Activated T-helper 1 cell treated with anti-CD3 and anti-CD28 coated beads, Interleukin-12 subunit alpha, Interleukin-12 subunit beta, Interleukin-2, Interleukin-4 antibody, amounts not matched to agents 30 ng/mL and 10 ng/mL and 1 ng/mL, durations not matched to agents 14 hours and 24 hours and 36 hours (primary cell): ENCODE measurements around the gene LYST. TPM values are rescaled to one million over a fixed set of nuclear protein-coding genes. Genes with fewer than 3 reads are reported as not detected.
A peak's percentile ranks its signal among the peaks of the same experiment; 100 is the strongest.

Experiments
- DNase-seq: peaks from one replicate; pipeline ENCODE4 v3.0.0; 2021; ENCODE audit warnings: low spot score
- H3K27ac Mint-ChIP-seq: one replicate; pipeline ENCODE4 v1.8.0; 2021; ENCODE audit warnings: mild to moderate bottlenecking, mixed read lengths
- H3K27me3 Mint-ChIP-seq: one replicate; pipeline ENCODE4 v1.8.0; 2022; ENCODE audit warnings: mild to moderate bottlenecking, moderate library complexity, mixed read lengths; ENCODE audit not compliant: insufficient read depth
- H3K36me3 Mint-ChIP-seq: one replicate; pipeline ENCODE4 v1.8.0; 2021; ENCODE audit warnings: low read depth, mixed read lengths
- H3K4me1 Mint-ChIP-seq: one replicate; pipeline ENCODE4 v1.8.0; 2021; ENCODE audit warnings: low read depth, mixed read lengths
- H3K4me3 Mint-ChIP-seq: one replicate; pipeline ENCODE4 v1.8.0; 2021; ENCODE audit warnings: mild to moderate bottlenecking, moderate library complexity, mixed read lengths
- H3K9me3 Mint-ChIP-seq: one replicate; pipeline ENCODE4 v1.8.0; 2021; ENCODE audit warnings: mixed read lengths
- intact Hi-C: fragments of 100-400 bp; cut with micrococcal nuclease; formaldehyde crosslinking; loops from one replicate; pipeline ENCODE4 v1.15.1; 2024
- total RNA-seq: library from RNA; stranded (reverse); gene quantifications from 2 replicates; pipeline ENCODE4 v1.2.3, GENCODE V29; 2022

The LYST gene
- total RNA-seq, 1 donor from 2014 or later, result 145 TPM

DNA sequence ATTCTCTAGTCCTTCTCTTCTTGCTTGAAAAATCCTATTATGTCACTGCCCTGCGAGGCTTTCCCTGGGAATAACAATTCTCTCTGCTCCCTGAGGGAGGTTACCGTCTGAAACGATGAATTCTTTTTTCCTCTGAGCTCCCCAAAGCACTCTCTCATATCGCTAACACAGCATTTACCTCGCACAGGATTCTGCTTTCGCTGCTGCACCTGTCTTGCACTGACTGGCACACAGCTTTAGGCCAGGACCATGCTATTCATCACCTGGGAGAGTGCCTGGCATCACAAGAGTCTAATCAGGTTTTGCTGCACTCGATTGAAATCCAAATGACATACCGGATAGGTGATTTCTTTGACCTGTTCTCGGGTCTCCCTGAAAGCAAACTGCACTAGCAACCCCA, 164.3 kb downstream of the LYST start:
- intact Hi-C loops, result no loop called here
- Mint-ChIP-seq H3K36me3 (peaks cover 56% of the 10 kb centered on the region), H3K27ac (no peak overlapping the region), H3K27me3 (no peaks in the 10 kb centered on the region), H3K4me3 (no peak overlapping the region), H3K4me1 (peaks cover 10% of the 10 kb centered on the region), H3K9me3 (no peaks in the 10 kb centered on the region)
- DNase-seq, result no peak

DNA sequence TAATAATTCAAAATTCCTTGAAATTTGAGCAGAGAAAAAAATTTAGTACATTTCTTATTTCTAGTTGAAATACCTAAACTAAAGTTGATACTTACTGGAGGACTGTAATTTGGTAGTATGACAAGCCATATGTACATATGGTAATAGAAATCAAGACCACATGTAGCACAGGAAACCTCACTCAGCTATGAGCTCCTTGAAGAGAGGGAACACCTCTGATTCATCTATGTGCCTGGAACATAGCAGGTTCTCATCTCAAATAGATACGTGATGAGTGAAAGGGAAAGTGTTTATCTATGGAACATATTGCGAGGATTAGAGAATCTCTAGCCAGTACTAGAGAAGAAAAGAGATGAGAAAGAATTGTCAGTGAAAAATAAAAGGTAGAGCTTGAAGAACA, 169.2 kb downstream of the LYST start:
- no peak overlapping the region for H3K4me3 Mint-ChIP-seq
- no peaks in the 10 kb centered on the region for H3K27me3 Mint-ChIP-seq
- peak overlapping the region; percentile 91 for H3K27ac Mint-ChIP-seq
- H3K36me3 Mint-ChIP-seq, result peaks cover 65% of the 10 kb centered on the region
- peaks cover 20% of the 10 kb centered on the region for H3K4me1 Mint-ChIP-seq
- intact Hi-C loops, result loop anchor here (1.0 to 5.0 kb wide), 7 partner anchors 55 to 370 kb away; partner anchors contain the start of genes ARID4B, B3GALNT2, GGPS1 and LYST
- H3K9me3 Mint-ChIP-seq, result no peaks in the 10 kb centered on the region
- no peak for DNase-seq

GRCh38 chr1:235689356-235689755, 177.3 kb downstream of the LYST start:
- DNase-seq, result no peak
- Mint-ChIP-seq H3K4me3 (no peak overlapping the region), H3K27me3 (no peaks in the 10 kb centered on the region), H3K36me3 (peaks cover 39% of the 10 kb centered on the region), H3K9me3 (no peaks in the 10 kb centered on the region), H3K4me1 (no peaks in the 10 kb centered on the region), H3K27ac (no peak overlapping the region)
- intact Hi-C loops, result no loop called here

DNA sequence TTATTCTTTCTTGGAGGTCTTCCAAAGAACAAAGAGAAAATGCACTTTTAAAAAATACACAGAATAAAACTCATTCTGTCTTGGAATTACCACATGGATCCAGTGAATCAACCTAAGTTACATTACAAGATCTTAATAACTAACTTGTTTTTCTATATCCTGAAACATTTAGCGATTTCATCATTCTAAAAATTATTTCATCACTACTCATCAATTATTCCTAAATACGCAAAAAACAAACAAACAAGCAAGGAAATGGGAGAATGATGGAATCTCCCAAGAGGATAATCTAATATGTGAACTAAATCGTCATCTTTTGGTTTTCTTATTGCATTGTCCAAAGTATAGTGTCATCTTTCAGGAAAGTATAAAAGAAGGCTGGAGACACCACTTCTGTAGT, 178.6 kb downstream of the LYST start:
- Mint-ChIP-seq H3K9me3 (no peaks in the 10 kb centered on the region), H3K27ac (no peak overlapping the region), H3K27me3 (no peaks in the 10 kb centered on the region), H3K36me3 (peaks cover 41% of the 10 kb centered on the region), H3K4me1 (no peaks in the 10 kb centered on the region), H3K4me3 (no peak overlapping the region)
- intact Hi-C loops, result no loop called here
- no peak for DNase-seq

- H3K27me3 Mint-ChIP-seq, result no peaks in the 10 kb centered on the region
- peaks cover 44% of the 10 kb centered on the region for H3K36me3 Mint-ChIP-seq
- intact Hi-C loops, result no loop called here
These were observed 183.1 kb downstream of the LYST start for GRCh38 chr1:235683653-235684052.

GRCh38 chr1:235682216-235682615, 184.5 kb downstream of the LYST start:
- Mint-ChIP-seq H3K36me3 (peaks cover 40% of the 10 kb centered on the region), H3K4me1 (no peaks in the 10 kb centered on the region), H3K4me3 (no peak overlapping the region), H3K9me3 (no peaks in the 10 kb centered on the region), H3K27me3 (no peaks in the 10 kb centered on the region), H3K27ac (no peak overlapping the region)
- DNase-seq, result no peak
- intact Hi-C loops, result no loop called here

More at GRCh38 chr1:235683653-235684052, 183.1 kb downstream of the LYST start:
- Mint-ChIP-seq H3K4me3 (no peak overlapping the region), H3K4me1 (no peaks in the 10 kb centered on the region), H3K9me3 (no peaks in the 10 kb centered on the region), H3K27ac (no peak overlapping the region)
- DNase-seq, result no peak

- no peak overlapping the region for H3K4me3 Mint-ChIP-seq
- H3K27me3 Mint-ChIP-seq, result no peaks in the 10 kb centered on the region
- intact Hi-C loops, result no loop called here
- H3K36me3 Mint-ChIP-seq, result peaks cover 53% of the 10 kb centered on the region
- no peak overlapping the region for H3K27ac Mint-ChIP-seq
- H3K9me3 Mint-ChIP-seq, result peaks cover 18% of the 10 kb centered on the region
- no peaks in the 10 kb centered on the region for H3K4me1 Mint-ChIP-seq
- DNase-seq, result no peak
These were observed 187.1 kb downstream of the LYST start for GRCh38 chr1:235679644-235680043.

GRCh38 chr1:235679005-235679404, 187.7 kb downstream of the LYST start:
- no peak for DNase-seq
- H3K36me3 Mint-ChIP-seq, result peaks cover 55% of the 10 kb centered on the region
- peaks cover 20% of the 10 kb centered on the region for H3K9me3 Mint-ChIP-seq
- no peak overlapping the region for H3K27ac Mint-ChIP-seq
- no peaks in the 10 kb centered on the region for H3K27me3 Mint-ChIP-seq
- no peaks in the 10 kb centered on the region for H3K4me1 Mint-ChIP-seq
- H3K4me3 Mint-ChIP-seq, result no peak overlapping the region
- intact Hi-C loops, result no loop called here

GRCh38 chr1:235675152-235675890, 191.4 kb downstream of the LYST start:
- DNase-seq, result no peak
- H3K36me3 Mint-ChIP-seq, result peaks cover 66% of the 10 kb centered on the region
- peaks cover 55% of the 10 kb centered on the region for H3K9me3 Mint-ChIP-seq
- H3K27ac Mint-ChIP-seq, result no peak overlapping the region
- no peaks in the 10 kb centered on the region for H3K4me1 Mint-ChIP-seq
- intact Hi-C loops, result no loop called here
- no peak overlapping the region for H3K4me3 Mint-ChIP-seq
- H3K27me3 Mint-ChIP-seq, result no peaks in the 10 kb centered on the region

DNA sequence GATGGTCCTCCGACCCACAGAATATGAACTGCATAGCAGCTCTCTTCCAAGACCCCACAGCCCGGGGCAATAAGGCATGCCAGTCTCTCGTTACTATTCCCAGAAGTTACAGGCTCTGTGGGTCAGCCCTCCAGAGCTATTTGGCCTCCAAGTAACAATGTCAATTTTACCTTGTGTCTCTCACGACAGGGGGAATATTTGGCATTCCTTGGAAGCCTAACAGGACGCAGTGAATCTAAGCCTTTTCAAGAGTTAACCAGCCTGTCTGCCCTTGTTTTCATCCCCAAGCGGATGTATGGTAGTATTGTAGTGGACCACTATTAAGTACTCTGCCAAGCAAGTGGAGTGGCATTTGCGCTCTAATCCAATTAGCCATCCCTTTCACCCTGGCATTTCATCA, 192.7 kb downstream of the LYST start:
- Mint-ChIP-seq H3K36me3 (peaks cover 75% of the 10 kb centered on the region), H3K9me3 (peaks cover 67% of the 10 kb centered on the region), H3K27ac (no peak overlapping the region), H3K4me3 (no peak overlapping the region), H3K4me1 (no peaks in the 10 kb centered on the region), H3K27me3 (no peaks in the 10 kb centered on the region)
- DNase-seq, result no peak
- intact Hi-C loops, result no loop called here

DNA sequence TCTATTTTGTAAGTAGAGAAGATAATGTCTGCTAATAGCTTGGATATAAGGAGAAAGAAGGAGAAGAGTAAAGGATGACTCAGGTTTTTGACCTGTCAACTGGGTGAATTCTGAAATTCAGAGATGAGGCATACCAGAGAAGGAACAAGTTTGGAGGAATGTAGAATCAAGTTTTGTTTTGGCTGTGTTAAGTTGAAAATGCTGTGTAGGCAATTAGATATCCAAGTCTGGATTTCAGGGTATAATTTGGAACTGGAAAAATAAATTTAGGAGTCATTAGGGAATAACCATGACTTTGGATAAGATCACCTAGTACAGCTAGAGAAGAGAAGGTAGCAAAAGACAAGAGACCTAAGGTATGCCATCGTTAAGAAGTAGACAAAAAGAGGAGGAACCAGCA, 194.7 kb downstream of the LYST start:
- Mint-ChIP-seq H3K36me3 (peaks cover 86% of the 10 kb centered on the region), H3K27ac (no peak overlapping the region), H3K9me3 (peaks cover 74% of the 10 kb centered on the region), H3K27me3 (no peaks in the 10 kb centered on the region), H3K4me1 (no peaks in the 10 kb centered on the region), H3K4me3 (no peak overlapping the region)
- DNase-seq, result no peak
- intact Hi-C loops, result no loop called here

DNA sequence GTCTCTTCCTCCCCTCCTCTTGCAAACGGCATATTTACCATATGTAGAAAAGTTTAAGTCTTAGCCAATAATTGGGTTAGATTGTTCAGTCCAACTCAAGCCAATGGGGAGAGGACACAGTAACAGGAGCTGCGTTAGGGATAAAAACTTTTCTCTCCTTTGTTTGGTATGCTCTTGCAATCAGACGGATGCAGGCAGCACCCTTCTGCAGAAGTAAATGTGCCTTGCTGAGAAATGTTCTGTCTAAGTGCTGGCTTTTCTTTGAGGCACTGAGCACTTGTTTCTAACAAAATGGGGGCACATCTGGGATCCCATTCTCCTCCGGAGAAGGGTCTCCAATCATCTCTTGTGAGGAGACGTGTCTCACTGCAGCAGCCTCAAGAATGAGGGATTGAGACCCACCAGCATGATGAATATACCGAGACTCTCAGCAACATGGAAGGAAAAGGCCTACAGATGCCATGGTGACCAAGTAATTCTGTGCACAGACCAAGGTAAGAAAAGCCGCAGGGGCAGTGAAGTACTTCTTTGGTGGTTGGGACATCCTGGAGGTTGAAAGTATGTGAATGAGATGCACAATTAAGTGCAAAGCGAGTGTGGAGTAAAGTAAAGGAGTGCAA, 196.4 kb downstream of the LYST start:
- DNase-seq, result no peak
- H3K27ac Mint-ChIP-seq, result no peak overlapping the region
- H3K4me1 Mint-ChIP-seq, result no peaks in the 10 kb centered on the region
- no peak overlapping the region for H3K4me3 Mint-ChIP-seq
- no peaks in the 10 kb centered on the region for H3K27me3 Mint-ChIP-seq
- intact Hi-C loops, result no loop called here
- peaks cover 70% of the 10 kb centered on the region for H3K36me3 Mint-ChIP-seq
- peaks cover 63% of the 10 kb centered on the region for H3K9me3 Mint-ChIP-seq

DNA sequence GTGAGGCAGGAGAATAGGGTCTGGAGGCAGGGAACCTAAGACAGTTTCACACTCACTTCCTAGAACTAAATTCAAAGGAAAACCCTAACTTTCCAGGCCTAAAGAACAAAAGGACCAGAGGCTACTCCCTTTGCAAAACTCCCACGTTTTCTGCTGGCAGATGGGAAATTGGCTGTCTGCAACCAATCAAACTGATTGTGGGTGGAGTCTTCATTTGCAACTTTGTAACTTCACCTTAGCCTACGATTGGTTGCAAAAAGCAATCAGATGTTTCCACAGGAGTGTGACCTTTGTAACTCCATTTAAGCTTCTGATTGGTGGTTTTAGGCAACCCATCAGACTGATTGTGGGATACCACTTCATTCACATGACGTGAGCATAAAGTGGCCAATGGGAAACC, 197.4 kb downstream of the LYST start:
- Mint-ChIP-seq H3K9me3 (peaks cover 56% of the 10 kb centered on the region), H3K4me3 (no peak overlapping the region), H3K27me3 (no peaks in the 10 kb centered on the region), H3K4me1 (no peaks in the 10 kb centered on the region), H3K36me3 (peaks cover 63% of the 10 kb centered on the region), H3K27ac (no peak overlapping the region)
- intact Hi-C loops, result no loop called here
- no peak for DNase-seq
